Superior temporal gyrus (tissue), 1 donor: ENCODE data around the gene EXOC3L2.
"Not testable (repeated sequence)": the region's sequence is repeated elsewhere in the genome, so short reads cannot be mapped to it uniquely, and the experiment has no call there.

Experiments used
- DNase-seq: peaks from one replicate; pipeline ENCODE4 v3.0.0-alpha.2; 2016; ENCODE audit errors: extremely low spot score

Gene EXOC3L2

DNA sequence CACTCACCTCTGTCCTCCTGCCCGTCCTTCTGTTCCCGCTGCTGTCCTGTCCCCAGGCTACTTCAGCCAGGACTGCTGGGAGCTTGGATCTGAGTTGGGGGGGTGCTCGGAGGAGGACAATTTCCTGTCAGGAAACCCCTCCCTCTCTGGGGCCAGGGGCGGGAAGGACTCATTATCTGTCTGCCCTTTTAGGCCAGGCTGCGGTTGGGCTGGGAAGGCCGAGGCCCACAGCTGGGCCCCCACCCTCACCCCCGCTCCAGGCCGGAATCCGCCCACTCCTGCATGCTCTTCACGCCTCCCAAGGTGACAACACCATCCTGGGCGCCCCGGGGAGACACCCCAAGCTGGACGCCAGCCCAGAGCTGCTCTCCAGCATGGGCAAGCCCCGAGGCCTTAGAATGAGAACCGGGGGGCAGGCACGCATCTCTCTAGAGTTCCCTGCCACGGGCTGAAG, at the start of gene EXOC3L2:
EXOC3L2 (minus strand) TSS at position 74 of the 454 bp plus-strand sequence. CDS start 6,362 bp downstream, outside the sequence.
- DNase-seq = no peak

DNA sequence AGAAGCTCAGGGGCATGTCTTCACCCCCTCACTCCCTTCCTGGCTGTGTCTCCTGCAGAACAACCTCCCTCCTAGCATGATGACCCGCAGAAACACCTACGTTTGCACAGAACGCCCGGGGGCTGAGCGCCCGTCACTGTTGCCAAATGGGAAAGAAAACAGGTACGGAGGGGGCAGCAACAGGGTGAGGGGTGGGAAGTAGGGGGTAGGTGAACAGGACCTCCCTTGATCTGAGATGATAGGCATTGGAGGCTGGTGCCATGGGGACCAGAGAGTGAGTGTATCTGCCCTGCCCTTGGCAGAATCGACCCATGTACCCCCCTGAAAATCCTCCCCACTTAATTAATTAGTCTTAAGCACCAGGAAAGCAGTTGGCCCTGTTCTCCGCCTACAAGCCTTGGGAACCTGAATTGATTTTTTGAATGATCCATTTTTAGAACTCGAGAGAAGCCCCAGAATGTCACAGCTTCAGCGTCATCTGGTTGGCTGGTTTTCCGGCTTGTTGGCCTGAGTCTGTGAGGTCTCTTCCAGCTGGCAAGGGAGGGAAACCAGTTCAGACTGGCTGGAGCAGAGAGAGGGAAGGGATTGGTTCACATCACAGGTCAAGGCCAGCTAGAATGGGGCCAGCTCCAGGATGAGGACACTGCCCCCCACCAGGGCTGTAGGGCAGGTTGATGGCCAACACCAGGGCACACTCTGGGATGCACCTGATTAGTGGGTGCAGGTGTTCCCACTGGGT, 49.3 kb upstream of the EXOC3L2 start:
- DNase-seq = peak; percentile 39

DNA sequence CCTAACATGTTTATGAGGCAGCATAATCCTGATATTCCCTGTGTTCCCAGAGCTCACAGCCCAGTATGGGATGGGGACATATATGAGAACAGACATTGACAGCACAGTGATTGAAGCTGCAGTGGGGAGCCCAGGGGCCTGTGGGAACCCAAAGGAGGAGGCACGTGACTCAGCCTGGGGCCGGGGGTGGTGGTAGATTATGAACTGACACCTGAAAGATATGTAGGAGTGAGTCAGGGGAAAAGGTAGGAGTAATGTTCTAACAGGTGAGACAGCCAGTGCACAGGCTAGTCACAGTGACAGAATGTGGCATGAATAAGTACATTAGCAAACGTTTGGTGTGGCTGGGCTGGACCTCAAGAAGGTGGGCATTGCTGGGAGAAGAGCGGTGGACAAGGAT, 48.5 kb upstream of the EXOC3L2 start:
- DNase-seq = no peak

DNA sequence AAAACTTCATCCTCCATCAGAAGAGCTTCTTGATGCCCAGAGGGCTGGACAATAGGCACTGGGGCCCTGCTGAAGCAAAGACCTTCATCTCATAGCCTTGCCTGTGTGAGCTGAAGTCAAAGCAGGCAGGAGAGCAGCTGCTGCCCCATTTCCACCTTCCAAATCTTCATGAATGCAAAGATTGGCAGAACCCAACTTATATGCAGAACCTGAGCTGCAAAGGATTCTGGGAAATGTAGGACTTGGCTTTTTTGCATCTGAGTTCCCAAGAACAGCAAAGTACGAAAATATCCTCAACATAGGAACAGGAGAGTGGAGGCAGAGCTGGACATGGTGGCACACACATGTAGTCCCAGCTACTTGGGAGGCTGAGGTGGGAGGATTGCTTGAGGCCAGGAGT, 46.6 kb upstream of the EXOC3L2 start:
- DNase-seq = no peak

DNA sequence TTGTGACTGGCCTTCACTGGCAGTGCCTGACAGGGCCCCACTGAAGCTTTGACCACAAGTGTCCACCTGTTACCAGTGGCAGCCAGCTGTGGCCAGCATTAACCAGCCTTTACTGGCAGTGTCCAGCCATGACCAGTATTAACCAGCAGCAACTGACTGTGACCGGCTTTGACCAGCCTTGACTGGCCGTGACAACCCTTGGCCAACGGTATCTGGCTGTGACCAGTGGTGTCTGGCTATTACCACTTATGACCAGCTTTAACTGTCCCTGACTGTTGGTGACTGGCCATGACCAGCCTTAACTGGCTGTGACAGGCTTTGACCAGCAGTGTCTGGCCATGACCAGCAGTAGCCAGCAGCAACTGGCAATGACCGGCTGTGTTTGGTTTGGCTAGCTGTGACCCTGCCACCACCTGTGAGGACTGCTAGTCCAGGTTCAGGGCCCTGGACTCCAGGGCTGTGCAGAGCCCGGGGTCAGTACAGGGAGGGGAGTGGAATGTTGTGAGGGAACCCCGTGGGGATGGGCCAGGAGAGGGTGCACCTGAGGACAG, 45.2 kb upstream of the EXOC3L2 start:
- DNase-seq = no peak

DNA sequence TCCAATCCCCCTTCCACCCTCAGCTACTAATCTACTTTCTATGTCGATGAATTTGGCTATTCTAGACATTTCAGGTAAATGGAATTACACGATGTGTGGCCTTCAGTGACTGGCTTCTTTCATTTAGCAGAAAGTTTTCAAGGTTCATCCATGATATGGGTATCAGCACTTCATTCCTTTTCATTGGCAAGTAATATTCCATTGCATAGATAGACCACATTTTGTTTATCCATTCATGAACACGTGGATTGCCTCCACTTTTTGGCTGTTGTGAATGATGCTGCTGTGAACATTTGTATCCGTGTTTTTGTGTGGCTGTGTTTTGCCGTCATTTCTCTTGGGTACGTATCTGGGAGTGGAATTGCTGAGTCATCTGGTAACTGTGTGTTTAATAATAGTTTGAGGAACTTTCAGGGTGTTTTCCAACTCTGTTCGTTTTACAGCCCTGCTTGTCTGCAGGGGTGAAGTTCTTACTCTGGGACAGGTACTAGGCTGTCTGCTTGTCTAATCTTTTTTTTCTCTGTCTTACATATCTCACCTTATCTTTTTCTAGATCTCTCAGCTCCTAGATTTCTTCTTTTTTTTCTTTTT, 38.3 kb upstream of the EXOC3L2 start:
- DNase-seq = no peak

DNA sequence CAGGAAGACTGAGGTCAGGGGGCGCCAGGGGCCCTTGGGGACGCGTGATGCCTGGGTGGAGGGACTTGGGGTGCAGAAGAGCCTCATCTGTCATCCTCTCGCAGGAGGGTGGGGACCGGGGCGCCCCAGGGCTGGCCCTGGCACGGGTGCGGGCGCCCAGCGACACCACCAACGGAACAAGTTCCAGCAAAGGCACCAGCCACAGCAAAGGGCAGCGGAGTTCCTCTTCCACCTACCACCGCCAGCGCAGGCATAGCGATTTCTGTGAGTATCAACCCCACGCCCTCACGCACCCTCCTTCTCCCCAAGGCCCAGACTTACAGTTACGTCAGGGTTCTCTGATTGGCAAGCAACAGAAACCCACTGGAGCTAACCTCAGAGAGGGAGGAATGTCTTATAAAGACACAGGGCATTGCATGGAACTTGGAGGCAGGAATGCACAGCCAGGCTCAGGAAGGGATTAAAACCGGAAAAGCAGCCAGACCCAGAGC, 35.3 kb upstream of the EXOC3L2 start:
- no peak for DNase-seq

DNA sequence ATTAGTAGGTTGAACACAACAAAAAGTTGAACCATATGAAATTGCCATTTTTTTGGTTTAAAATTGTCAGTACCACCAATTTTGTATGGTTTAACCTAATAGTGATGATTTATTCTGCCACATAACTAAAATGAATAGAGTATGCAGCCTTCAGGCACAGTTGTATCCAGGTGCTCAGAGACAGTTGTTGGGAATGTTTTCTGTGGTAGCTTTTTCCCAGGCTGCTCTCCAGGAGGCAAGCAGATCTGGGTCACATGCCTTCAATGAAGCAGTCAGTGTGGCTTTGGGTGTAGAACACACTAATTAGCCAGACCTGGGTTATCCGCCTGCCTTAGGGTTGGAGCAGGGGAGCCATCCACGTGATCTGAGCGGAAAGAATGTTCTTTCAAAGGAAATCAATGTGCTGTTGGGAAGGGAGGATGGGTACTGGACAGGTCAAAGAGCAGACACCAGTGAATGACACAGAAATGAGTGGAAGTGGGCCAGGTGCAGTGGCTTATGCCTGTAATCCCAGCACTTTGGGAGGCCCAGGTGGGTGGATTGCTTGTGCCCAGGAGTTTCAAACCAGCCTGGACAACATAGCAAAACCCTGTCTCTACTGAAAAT, 34.5 kb upstream of the EXOC3L2 start:
- DNase-seq = no peak

DNA sequence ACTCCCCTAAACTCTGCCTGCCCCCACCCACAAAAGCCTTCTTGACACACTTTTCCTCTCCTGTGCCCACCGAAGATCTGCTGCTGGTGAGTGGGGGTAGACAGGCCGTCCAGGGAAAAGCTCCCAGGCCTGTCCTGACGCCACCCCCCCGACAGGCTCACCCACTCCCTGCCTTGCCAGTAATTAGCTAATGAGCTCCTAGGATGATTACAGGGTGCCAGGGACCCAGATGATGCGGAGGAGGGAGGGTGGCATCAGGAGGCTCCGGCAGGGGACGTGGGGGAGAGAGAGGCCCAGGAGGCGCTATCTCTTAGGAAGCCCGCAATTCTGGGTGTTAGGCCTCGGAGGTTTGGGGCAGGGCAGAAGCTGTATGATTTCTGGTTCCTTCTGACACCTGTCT, 32.9 kb upstream of the EXOC3L2 start:
- DNase-seq = no peak

DNA sequence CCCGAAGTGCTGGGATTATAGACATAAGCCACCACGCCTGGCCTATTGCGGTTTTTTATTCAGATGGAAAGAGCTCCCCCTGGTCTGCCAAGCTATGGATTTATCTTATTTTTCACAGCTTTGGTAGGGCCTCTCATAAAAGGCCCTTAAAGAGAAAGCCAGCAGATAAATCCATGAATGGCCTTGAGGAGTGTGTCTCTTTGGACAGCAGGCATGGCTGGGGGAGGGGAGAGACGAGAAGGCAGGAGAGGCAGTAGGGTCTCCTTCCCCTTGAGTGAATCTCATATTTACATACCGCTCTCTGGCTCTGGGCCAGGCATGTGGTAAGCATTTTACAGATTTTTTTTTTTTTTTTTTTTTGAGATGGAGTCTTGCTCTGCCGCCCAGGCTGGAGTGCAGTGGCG, 31.1 kb upstream of the EXOC3L2 start:
- no peak for DNase-seq

DNA sequence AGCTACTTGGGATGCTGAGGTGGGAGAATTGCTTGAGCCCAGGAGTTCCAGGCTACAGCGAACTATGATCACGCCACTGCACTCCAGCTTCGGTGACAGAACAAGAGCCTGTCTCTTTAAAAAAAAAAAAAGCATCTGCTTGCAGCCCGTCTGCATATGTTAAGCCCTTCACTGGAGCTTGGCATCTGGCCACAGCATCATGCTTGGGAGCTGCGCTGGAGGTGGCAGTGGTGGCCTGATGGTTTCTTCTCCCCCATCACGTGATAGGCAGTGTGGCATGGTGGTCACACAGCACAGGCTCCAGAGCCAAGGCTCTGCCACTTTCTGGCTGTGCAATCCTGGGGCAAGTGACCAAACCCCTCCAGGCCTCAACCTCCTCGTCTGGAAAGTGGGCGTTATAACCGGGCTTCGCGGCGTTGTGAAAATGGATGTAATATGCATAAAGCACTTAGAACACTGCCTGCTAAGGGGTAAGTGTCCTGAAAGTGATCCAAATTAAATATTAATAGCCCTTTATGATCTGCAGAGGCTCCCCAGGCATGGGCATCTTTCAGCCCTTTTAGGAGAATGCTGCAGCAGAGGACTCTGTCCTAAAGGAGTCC, 30.3 kb upstream of the EXOC3L2 start:
- DNase-seq = no peak

DNA sequence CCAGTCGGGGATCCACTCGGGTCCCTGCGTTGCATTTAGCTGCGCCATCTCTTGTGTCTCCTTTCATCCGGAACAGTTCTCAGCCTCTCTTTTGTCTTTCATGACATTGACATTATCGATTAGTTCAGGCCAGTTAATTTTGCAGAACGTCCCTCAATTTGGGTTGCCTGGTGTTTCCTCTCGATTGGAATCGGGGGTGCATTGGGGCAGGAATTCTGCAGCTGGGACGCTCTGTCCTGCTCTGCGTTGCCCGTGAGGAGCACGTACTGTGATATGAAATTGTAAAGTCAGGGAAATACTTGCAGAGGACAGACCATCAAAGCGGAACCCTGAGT, 28.3 kb upstream of the EXOC3L2 start:
- DNase-seq = no peak

DNA sequence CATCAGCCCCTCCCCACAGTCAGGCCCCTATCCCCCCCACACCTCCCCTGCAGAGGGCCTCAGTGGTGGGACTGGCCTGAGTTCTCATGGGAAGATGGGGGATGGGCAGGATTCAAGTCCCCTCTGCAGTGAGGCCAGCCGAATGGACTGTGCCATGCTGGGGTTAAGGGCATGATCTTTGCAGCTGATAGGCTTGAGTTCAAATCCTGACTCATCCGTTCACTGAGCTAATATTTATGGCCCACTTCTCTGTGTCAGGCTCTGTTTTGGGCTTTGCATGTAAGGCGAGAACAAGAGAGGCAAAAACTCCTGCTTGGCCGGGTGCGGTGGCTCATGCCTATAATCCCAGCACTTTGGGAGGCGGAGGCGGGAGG, 26.5 kb upstream of the EXOC3L2 start:
- DNase-seq = no peak

DNA sequence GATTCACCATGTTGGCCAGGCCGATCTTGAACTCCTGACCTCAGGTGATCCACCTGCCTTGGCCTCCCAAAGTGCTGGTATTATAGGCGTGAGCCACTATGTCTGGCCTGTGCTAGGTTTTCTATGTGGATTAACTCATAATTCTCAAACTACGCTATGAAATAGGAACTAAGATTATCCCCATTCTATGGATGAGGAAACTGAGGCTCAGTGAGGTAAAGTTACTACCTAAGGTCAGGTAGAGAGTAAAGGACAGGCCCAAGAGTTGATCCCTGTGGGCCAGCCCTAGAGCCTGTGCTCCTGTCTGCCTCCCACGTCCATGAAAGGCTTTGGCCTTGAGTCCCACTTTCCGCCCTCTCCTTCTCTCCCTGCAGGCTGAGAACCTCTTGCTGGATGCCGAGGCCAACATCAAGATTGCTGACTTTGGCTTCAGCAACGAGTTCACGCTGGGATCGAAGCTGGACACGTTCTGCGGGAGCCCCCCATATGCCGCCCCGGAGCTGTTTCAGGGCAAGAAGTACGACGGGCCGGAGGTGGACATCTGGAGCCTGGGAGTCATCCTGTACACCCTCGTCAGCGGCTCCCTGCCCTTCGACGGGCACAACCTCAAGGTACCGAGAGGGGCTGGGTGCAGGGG, 26.0 kb upstream of the EXOC3L2 start:
- DNase-seq = no peak

DNA sequence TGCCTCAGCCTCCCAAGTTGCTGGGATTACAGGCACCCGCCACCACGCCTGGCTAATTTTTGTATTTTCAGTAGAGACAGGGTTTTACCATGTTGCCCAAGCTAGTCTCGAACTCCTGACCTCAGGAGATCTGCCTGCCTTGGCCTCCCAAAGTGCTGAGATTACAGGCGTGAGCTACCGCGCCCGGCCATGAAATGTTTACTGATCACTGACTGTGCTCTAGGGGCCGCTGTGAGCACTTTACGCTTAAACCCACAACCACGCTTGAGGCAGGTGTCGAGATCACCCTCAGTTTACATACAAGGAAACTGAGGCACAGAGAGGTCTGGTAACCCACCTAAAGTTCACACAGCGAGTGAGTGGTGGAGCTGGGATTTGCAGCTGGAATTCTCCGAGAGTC, 24.7 kb upstream of the EXOC3L2 start:
- not testable (repeated sequence) for DNase-seq

DNA sequence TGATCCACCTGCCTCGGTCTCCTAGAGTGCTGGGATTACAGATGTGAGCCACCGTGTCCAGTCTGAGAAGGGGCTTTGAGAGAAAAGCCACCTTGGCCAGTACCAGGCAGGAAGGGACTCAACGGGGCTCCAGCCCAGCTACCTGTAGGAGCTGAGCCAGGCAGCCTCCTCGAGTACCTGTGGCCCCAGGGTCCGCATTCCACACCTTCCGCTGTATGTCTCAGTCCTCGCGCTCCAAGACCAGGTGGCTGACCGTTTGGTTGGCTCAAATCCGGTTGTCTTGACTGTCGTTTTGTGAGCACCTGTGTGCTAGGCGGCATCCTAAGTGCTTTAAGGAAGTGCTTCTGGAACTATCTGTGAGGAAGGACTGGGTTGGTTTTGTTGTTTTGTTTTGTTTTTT, 22.1 kb upstream of the EXOC3L2 start:
- DNase-seq = no peak

DNA sequence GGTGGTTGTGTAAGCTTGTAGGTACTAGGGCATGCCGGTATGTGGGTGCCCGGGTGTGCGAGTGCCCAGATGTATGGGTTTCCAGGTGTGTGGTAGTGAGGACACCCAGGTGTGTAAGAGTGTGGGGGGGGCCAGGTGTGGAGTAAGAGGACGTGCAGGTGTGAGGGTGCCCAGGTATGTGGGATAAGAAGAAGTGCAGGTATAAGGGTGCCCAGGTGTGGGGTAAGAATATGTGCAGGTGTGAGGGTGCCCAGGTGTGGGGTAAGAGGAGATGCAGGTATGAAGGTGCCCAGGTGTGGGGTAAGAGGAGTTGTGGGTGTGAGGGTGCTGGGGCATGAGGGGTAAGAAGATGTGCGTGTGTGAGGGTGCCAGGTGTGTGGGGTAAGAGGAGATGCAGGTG, 20.2 kb upstream of the EXOC3L2 start:
- DNase-seq = no peak

DNA sequence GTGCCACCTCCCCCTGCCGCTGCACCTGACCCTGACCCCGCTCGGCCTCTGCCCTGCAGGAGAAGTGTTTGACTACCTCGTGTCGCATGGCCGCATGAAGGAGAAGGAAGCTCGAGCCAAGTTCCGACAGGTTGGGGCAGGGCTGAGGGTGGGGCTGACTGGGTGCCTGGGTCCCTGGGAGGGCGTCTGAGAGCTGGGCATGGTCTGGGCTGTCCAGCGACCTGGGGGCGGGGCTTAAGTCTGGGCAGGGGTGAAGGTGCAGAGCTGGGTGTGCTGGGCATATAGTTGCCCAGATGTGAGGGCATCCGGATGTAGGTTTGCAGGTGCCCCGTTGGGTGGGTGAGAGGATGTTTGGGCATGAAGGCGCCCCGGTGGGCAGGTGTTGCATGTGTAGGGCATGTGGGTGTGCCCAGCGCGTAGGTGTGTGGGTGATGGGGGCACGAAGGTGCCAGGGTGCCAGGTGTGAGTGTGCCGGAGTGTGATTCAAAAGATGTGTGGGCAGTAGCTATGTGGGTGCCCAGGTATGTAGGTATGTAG, 19.6 kb upstream of the EXOC3L2 start:
- DNase-seq = no peak

DNA sequence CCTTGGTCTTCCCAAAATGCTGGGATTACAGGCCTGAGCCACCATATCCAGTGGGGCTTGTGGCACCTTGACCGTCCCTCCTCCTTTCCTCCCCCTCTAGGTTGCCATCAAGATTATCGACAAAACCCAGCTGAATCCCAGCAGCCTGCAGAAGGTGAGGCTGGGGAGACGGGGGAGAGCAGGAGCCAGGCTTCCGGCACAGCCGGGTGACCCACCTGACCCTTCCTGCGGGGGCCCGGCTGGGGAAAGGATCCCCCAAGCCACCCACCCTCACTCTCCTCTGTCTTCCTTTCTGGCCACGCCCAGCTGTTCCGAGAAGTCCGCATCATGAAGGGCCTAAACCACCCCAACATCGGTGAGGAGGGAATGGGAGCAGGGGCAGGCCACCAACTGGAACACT, 17.8 kb upstream of the EXOC3L2 start:
- DNase-seq = no peak

DNA sequence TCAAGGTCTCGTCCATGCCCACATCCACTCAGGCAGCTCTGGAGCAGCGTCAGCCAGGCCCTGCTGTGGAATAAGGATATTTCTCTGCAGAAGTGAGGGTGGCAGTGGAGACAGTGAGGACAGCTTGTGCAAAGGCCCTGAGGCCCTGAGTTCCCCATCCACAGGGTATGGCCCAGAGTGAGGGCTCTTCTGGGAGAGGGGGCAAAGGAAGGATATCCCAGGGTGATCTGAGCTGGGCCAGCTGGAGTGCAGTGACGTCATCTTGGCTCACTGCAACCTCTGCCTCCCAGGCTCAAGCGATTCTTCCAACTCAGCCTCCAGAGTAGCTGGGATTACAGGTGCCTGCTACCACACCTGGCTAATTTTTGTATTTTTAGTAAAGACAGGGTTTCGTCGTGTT, 17.4 kb upstream of the EXOC3L2 start:
- no peak for DNase-seq

DNA sequence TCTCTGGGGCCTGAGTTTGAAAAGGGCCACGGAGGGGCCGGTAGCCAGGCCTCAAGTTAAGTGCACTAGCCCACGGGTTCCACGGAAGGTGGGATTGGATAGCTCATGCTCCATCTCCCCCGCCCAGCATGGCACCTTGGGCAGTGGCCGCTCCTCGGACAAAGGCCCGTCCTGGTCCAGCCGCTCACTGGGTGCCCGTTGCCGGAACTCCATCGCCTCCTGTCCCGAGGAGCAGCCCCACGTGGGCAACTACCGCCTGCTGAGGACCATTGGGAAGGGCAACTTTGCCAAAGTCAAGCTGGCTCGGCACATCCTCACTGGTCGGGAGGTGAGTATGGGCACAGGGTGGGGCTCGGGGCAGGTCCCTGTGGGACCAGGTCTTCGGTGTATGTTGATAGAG, 13.7 kb upstream of the EXOC3L2 start:
- DNase-seq = no peak

DNA sequence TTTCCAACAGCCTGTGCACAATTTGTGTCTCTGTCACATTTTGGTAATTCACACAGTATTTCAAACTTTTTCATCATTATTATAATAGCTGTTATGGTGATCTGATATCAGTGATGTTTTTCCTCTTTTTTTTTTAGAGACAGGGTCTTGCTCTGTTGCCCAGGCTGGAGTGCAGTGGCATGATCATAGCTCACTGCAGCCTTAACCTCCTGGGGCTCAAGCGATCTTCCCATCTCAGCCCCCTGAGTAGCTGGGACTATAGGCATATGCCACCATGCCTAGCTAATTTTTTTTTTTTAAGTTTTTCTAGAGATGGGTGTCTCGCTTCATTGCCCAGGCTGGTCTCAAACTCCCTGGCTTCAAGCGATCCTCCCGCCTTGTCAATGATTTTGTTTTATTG, 11.6 kb upstream of the EXOC3L2 start:
- no peak for DNase-seq
